Measurements from ENCODE around the gene LEMD2.

LEMD2 gene

GRCh38 chr6:33828764-33829731, 40.1 kb upstream of the LEMD2 start:
- H3K4me1 ChIP-seq: no peaks in the 10 kb centered on the region
- no peak overlapping the region for H3K27ac ChIP-seq
- H4K20me1 ChIP-seq: no peaks in the 10 kb centered on the region
- no peak overlapping the region for H3K4me2 ChIP-seq
- H3K9ac ChIP-seq: no peak overlapping the region
- no peaks in the 10 kb centered on the region for H3K27me3 ChIP-seq
- no peaks in the 10 kb centered on the region for H3K36me3 ChIP-seq
- TF ChIP-seq Cebpa-rat (IDR thresholded peaks at IDR 0.05): no peak
- peaks cover 6% of the 10 kb centered on the region; the same call in 1 of the 2 replicates for H3K9me3 ChIP-seq
- no peak overlapping the region for H3K4me3 ChIP-seq

- H3K9me3 ChIP-seq: no peaks in the 10 kb centered on the region; the same call in 1 of the 2 replicates
- H3K36me3 ChIP-seq: no peaks in the 10 kb centered on the region
- no peak overlapping the region for H3K4me2 ChIP-seq
- no peaks in the 10 kb centered on the region for H3K4me1 ChIP-seq
- H3K4me3 ChIP-seq: no peak overlapping the region
- no peak overlapping the region for H3K27ac ChIP-seq
- H3K9ac ChIP-seq: no peak overlapping the region
- H4K20me1 ChIP-seq: no peaks in the 10 kb centered on the region
- no peaks in the 10 kb centered on the region for H3K27me3 ChIP-seq
- TF ChIP-seq Cebpa-rat (IDR thresholded peaks at IDR 0.05): no peak
Measured at GRCh38 chr6:33828452-33828763, 39.5 kb upstream of the LEMD2 start.

GRCh38 chr6:33827546-33828451, 38.9 kb upstream of the LEMD2 start:
- H4K20me1 ChIP-seq: no peaks in the 10 kb centered on the region
- H3K36me3 ChIP-seq: no peaks in the 10 kb centered on the region
- H3K9me3 ChIP-seq: no peaks in the 10 kb centered on the region
- H3K4me1 ChIP-seq: no peaks in the 10 kb centered on the region
- H3K27me3 ChIP-seq: no peaks in the 10 kb centered on the region
- H3K27ac ChIP-seq: no peak overlapping the region
- no peak overlapping the region for H3K4me3 ChIP-seq
- no peak overlapping the region for H3K9ac ChIP-seq
- TF ChIP-seq Cebpa-rat (IDR thresholded peaks at IDR 0.05): no peak
- H3K4me2 ChIP-seq: no peak overlapping the region

- no peaks in the 10 kb centered on the region for H4K20me1 ChIP-seq
- H3K4me1 ChIP-seq: peaks cover under 1% of the 10 kb centered on the region; the same call in 1 of the 2 replicates
- no peaks in the 10 kb centered on the region for H3K36me3 ChIP-seq
- no peak overlapping the region for H3K27ac ChIP-seq
- no peak for TF ChIP-seq Cebpa-rat (IDR thresholded peaks at IDR 0.05)
- H3K4me2 ChIP-seq: no peak overlapping the region
- no peaks in the 10 kb centered on the region for H3K9me3 ChIP-seq
- no peak overlapping the region for H3K9ac ChIP-seq
- H3K27me3 ChIP-seq: no peaks in the 10 kb centered on the region
- H3K4me3 ChIP-seq: no peak overlapping the region
Measured at GRCh38 chr6:33826537-33826936, 37.6 kb upstream of the LEMD2 start.

- TF ChIP-seq Cebpa-rat (IDR thresholded peaks at IDR 0.05): no peak
- no peaks in the 10 kb centered on the region for H3K27me3 ChIP-seq
- no peak overlapping the region for H3K9ac ChIP-seq
- H3K9me3 ChIP-seq: no peaks in the 10 kb centered on the region
- no peaks in the 10 kb centered on the region for H3K36me3 ChIP-seq
- no peak overlapping the region for H3K4me3 ChIP-seq
- peaks cover 13% of the 10 kb centered on the region for H3K4me1 ChIP-seq
- no peak overlapping the region for H3K4me2 ChIP-seq
- no peaks in the 10 kb centered on the region for H4K20me1 ChIP-seq
- no peak overlapping the region for H3K27ac ChIP-seq
Measured at GRCh38 chr6:33824461-33825154, 35.7 kb upstream of the LEMD2 start.

GRCh38 chr6:33823806-33824205, 34.9 kb upstream of the LEMD2 start:
- Histone ChIP-seq H3K36me3 (no peaks in the 10 kb centered on the region), H3K9ac (no peak overlapping the region), H3K4me2 (no peak overlapping the region), H3K9me3 (no peaks in the 10 kb centered on the region), H3K4me3 (no peak overlapping the region), H3K27ac (no peak overlapping the region), H4K20me1 (no peaks in the 10 kb centered on the region), H3K27me3 (no peaks in the 10 kb centered on the region), H3K4me1 (peaks cover 13% of the 10 kb centered on the region)
- TF ChIP-seq Cebpa-rat (IDR thresholded peaks at IDR 0.05): no peak

GRCh38 chr6:33822575-33823395, 33.9 kb upstream of the LEMD2 start:
- Histone ChIP-seq H3K27me3 (no peaks in the 10 kb centered on the region), H3K4me2 (no peak overlapping the region), H3K4me1 (peaks cover 13% of the 10 kb centered on the region), H3K9ac (no peak overlapping the region), H3K36me3 (no peaks in the 10 kb centered on the region), H3K4me3 (no peak overlapping the region), H4K20me1 (no peaks in the 10 kb centered on the region), H3K27ac (no peak overlapping the region), H3K9me3 (no peaks in the 10 kb centered on the region)
- TF ChIP-seq Cebpa-rat (IDR thresholded peaks at IDR 0.05): no peak

- no peaks in the 10 kb centered on the region for H4K20me1 ChIP-seq
- H3K27ac ChIP-seq: no peak overlapping the region
- no peak overlapping the region for H3K4me3 ChIP-seq
- no peak overlapping the region for H3K9ac ChIP-seq
- peaks cover 13% of the 10 kb centered on the region for H3K4me1 ChIP-seq
- H3K9me3 ChIP-seq: no peaks in the 10 kb centered on the region
- no peaks in the 10 kb centered on the region for H3K27me3 ChIP-seq
- no peaks in the 10 kb centered on the region for H3K36me3 ChIP-seq
- H3K4me2 ChIP-seq: peak overlapping the region; percentile 40
- TF ChIP-seq Cebpa-rat (IDR thresholded peaks at IDR 0.05): no peak
Measured at GRCh38 chr6:33820784-33821520, 32.0 kb upstream of the LEMD2 start.

Measured in BLaER1 (cell line).